GM12874 (cell line): ENCODE measurements around the gene SPAG16.

Source experiments
- CTCF ChIP-seq: IDR thresholded peaks from 2 replicates; pipeline ENCODE4 v1.5.1; 2011; ENCODE audit warnings: low read depth, mild to moderate bottlenecking, control low read depth, low read length, moderate library complexity; ENCODE audit not compliant: insufficient read depth

SPAG16 gene

GRCh38 chr2:213284105-213285090, at the start of gene SPAG16:
SPAG16 (plus strand) TSS chr2:213284464.
- TF ChIP-seq CTCF: no peak

DNA sequence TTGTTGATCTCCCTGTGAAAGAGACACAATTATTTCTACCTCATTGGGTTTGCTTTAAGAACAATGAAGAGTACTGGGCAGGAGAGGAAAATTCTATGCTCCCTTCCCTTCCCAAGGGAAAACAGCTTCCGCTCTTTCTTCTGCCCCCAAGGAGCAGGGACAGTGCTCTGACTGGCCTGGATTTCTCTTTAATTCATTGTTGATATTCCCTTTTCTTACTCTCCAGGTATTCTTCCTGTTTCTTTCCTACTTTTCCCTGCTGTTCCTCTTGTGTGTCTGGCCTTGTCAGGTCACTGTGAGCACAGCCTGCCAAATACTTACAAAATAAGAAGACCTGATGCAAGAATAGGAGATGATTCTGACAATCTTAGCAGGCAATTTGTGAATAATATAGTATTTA, 49.6 kb upstream of the SPAG16 start:
- TF ChIP-seq CTCF: no peak

DNA sequence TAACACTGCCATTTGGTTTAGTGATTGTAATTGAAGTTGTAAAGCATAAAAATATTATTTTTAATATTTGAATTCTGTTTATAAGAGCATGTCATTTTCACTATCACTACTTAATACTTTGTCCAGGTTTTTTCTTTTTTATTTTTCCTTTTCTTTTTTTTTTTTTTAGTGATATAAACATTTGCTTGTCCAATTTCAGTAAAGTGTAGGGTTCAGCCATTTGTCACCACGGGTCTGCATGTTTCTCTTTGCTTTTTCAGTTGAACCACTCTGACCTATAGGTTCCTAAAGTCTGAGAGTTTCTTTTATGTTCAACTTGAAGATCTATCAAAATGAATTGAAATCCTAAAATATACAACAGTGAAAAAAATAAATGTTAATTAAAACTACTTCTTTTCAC, 48.5 kb upstream of the SPAG16 start:
- no peak for TF ChIP-seq CTCF

DNA sequence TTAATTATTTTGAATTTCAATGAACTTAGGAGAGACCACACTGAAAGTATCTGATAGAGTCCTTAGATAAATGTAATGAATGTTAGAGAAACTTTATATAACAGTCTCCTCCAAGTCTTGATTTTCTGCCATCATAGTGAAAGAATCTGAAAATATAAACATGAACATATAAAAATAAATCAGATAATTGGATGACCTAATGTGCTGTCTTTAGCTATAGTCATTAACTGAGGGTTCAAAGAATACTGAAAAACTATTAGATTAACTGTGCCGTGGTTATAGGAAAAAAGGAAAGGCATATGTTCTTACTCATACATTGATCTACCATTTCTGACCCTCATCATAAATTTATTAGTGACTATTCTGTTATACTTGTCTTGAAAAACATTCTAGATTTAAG, 47.0 kb upstream of the SPAG16 start:
- no peak for TF ChIP-seq CTCF

DNA sequence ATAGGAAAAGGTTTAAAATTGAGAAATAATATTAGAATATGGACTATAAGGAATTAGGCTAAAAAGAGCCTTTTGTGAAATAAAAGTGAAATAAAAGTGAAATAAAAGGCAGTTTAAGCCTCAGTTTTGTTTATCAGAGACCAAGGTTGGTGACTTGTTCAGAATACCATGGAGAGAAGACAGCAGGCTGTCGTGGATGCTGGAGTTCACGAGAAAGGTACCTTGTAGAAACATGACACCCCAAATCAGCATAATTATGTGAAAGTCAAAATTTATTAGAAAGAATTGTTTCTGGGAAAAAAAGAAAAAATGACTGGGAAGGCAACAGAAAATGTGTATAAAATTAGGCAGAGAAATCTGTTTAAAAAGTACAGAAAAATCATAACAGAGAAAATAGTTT, 46.5 kb upstream of the SPAG16 start:
- TF ChIP-seq CTCF: no peak

- no peak for TF ChIP-seq CTCF
Measured at GRCh38 chr2:213238753-213239495, 45.3 kb upstream of the SPAG16 start.

GRCh38 chr2:213241817-213242216, 42.4 kb upstream of the SPAG16 start:
- no peak for TF ChIP-seq CTCF
